GM08714 (cell line): Measurements from ENCODE around the gene EPB41L4B.

ENCODE experiments used
- H3K4me3 ChIP-seq: fragments of 200-500 bp; sonication (Bioruptor generic); 2 replicates; pipeline ENCODE4 v1.5.1; 2014; ENCODE audit warnings: mild to moderate bottlenecking, low read length, inconsistent platforms
- ZNF274 ChIP-seq: IDR thresholded peaks from 2 replicates; pipeline ENCODE4 v1.6.1; 2012; ENCODE audit warnings: mild to moderate bottlenecking, low read depth, low read length

Gene EPB41L4B

GRCh38 chr9:109254317-109254716 lies 66.5 kb downstream of the EPB41L4B start:
- H3K4me3 ChIP-seq, result no peak overlapping the region
- no peak for TF ChIP-seq ZNF274

GRCh38 chr9:109253637-109254284 lies 67.1 kb downstream of the EPB41L4B start:
- no peak for TF ChIP-seq ZNF274
- no peak overlapping the region for H3K4me3 ChIP-seq

DNA sequence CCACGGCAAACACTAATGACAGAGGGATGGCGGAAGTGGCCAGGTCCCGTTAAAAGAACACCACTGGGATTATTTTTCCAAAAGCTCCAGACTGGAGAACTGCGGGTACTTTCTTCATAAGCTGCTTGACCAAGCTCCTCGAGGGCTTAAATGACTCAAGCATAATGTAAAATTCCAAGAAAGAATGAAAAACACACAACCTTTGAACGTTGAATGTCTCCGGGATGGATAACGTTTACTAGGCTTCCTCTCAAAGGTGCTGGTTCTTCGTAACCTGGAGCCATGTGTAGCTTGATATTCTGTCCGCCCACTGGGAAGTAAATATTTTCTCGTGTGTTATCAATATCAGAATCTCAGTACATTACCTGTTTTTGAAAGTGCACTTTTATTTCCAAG lies 67.6 kb downstream of the EPB41L4B start:
- no peak overlapping the region for H3K4me3 ChIP-seq
- no peak for TF ChIP-seq ZNF274

DNA sequence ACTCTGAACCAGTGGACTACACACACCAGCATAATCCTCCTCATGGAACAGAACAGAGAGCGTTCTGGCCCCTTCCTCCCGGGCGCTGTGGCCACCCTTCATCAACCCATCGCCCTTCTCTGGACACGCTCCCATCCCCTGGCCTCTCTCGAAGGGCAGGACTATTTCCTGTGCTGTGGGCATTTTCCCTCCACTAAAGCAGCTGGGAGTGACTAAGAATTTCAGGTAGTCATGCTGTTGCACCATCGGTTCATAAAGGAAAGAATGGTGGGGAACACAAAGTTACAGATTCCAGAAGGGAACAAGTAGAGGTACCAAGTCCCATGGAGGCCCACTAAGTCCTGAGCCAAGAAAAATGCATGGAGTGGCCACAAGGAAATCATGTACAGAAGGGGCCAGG lies 68.6 kb downstream of the EPB41L4B start:
- no peak overlapping the region for H3K4me3 ChIP-seq
- TF ChIP-seq ZNF274, result no peak

GRCh38 chr9:109251776-109252106 lies 69.1 kb downstream of the EPB41L4B start:
- H3K4me3 ChIP-seq, result no peak overlapping the region
- no peak for TF ChIP-seq ZNF274

GRCh38 chr9:109251080-109251775 lies 69.6 kb downstream of the EPB41L4B start:
- no peak overlapping the region for H3K4me3 ChIP-seq
- TF ChIP-seq ZNF274, result no peak

- no peak overlapping the region for H3K4me3 ChIP-seq
- no peak for TF ChIP-seq ZNF274
These were observed 70.1 kb downstream of the EPB41L4B start for GRCh38 chr9:109250771-109251079.

DNA sequence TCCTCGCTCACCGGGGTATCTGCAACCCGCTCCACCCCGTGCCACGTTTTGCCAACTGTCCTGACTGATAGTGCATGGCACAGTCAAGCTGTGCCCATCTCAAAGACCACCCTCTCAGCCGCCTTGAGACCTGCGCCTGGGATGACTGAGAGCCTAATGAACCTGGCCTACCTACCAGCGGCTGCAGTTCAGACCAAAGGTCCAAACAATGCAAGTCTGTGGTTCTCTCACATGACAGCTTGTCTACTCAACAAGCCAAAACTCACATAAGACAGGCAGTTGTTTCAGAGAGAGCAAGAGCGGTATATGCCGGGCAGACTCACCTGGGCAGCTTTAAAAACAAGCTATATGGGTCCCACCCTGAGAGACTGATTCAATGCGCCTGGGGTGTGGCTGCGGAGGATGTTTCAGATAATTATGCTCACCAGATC lies 70.5 kb downstream of the EPB41L4B start:
- no peak overlapping the region for H3K4me3 ChIP-seq

DNA sequence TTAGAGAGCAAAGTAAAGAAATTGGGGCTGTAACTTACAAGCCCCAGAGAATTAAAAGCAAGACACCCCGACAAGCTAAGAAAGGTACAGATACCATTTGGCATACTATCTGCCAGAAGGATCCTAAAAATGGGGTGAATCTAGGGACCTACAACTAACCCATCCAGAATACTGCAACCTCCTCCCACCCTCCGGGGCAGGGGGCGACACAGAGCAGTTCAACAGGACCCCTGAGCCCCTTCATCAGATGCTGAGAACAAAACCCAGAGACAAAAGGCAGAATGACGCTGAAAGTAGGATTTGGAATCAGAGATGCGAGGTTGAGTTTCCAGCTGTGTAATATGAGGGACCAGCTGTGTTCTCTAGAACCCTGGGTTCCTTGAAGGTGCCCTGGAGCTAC lies 71.2 kb downstream of the EPB41L4B start:
- H3K4me3 ChIP-seq, result no peak overlapping the region
- no peak for TF ChIP-seq ZNF274

More for the DNA sequence above, 70.5 kb downstream of the EPB41L4B start:
- TF ChIP-seq ZNF274, result no peak

- H3K4me3 ChIP-seq, result no peak overlapping the region
- no peak for TF ChIP-seq ZNF274
These were observed 72.7 kb downstream of the EPB41L4B start for GRCh38 chr9:109248133-109248581.

GRCh38 chr9:109247228-109247627 lies 73.6 kb downstream of the EPB41L4B start:
- TF ChIP-seq ZNF274, result no peak

DNA sequence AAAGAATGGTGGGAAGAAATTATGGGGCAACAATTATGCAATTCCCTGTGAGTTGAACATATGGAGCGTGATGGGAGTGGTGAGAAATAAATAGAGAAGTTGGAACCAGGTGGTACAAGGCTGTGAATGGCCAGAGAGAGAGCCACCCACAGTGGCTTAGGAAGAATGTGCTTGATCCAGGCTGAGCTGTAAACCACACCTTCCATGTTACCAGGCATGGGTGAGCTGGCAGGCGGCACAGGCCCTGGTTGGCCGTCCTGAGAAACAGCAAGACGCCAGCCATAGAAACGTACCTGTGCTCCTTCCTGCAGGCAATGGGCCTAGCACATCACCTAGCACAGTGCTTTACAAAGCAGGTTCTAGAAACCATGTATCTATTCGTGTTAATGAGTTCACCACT lies 74.3 kb downstream of the EPB41L4B start:
- no peak for TF ChIP-seq ZNF274

More at GRCh38 chr9:109247228-109247627, 73.6 kb downstream of the EPB41L4B start:
- no peak overlapping the region for H3K4me3 ChIP-seq

DNA sequence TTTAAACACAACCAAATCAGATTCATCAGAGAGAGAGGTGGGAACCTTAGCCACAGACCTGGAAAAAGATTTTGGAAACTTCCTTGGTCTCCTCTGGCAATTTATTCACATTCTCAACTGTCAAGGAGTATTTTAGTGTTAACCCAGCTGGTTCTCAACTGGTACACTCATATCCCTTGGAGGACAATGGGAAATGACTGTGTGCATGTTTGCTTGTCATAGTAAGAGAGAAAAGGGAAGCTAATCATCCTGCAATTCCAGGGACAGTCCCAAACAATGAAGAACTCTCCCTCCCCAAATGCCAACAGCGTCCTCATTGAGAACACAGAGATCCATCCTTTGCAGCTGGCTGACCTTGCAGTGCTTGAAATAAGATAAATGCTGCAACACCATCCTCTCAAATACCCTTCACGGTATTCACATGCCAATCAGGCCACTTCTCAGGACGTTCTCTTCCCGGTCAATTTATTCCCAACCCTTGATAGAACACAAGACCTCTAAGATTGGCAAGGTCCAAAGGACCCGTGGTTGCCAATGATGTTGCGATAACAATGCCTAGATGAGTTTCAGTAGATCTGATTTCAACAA lies 75.5 kb downstream of the EPB41L4B start:
- H3K4me3 ChIP-seq, result no peak overlapping the region
- no peak for TF ChIP-seq ZNF274

More for the DNA sequence above, 74.3 kb downstream of the EPB41L4B start:
- no peak overlapping the region for H3K4me3 ChIP-seq

DNA sequence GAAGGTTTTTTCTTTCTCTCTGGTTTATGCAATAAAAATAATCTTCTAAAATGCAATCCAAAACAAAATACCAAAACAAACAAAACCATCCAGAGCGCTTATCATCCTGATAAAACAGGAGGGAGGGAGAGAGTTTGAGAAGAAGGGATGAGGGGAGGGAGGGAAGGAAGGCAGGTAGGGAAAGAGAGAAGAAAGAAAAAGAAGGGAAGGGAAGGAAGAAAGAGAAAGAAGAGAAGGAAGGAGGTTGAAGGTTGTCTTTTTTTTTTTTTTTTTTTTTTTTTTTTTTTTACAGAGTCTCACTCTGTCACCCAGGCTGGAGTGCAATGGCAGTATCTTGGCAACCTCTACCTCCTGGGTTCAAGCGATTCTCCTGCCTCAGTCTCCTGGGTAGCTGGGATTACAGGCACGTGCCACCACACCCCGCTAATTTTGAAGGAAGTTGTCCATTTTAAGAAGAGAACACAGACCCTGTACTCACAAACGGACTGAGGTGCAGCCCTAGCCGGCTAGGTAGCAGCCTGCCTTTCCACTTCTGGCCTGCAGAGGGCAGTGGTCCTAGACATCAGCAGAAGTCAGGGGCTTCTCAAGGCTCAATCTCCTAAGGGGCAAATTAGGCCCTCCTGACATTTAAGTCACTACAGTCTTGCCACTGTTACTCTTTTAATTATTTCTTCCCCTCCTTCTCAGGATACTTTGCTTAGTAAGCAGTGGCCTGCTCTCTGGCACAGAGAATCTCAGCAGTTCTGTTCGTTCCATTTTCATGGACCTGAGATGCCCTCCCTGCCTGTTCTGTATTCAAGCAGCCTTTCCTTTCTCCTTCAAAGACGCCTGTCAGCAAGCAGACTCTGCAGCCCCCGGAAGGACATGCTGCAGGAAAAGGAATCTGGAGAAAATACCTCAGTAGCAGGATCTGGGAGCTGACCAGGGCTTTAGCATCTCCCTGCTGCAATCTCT lies 76.4 kb downstream of the EPB41L4B start:
- H3K4me3 ChIP-seq, result no peak overlapping the region
- no peak for TF ChIP-seq ZNF274

GRCh38 chr9:109242741-109243140 lies 78.1 kb downstream of the EPB41L4B start:
- H3K4me3 ChIP-seq, result no peak overlapping the region
- no peak for TF ChIP-seq ZNF274
